Fibroblast of lung (primary cell): Measurements from ENCODE around the gene COTL1. TPM values are rescaled to one million over a fixed set of nuclear protein-coding genes. Genes with fewer than 3 reads are reported as not detected.

Source experiments
- DNase-seq, 2 donors: peaks; one replicate each; pipeline versions ENCODE4 v3.0.0 to v3.0.0-alpha.2; 2010; ENCODE audit warnings: low read depth in 2 of 2
- H2AFZ ChIP-seq: 2 replicates; pipeline ENCODE4 v1.5.1; 2012; ENCODE audit warnings: low read length, control low read depth, inconsistent platforms
- H3K27ac ChIP-seq: 2 replicates; pipeline ENCODE4 v1.5.1; 2011; ENCODE audit warnings: low read length, control low read depth; ENCODE audit not compliant: insufficient read depth
- H3K27me3 ChIP-seq: 2 replicates; pipeline ENCODE4 v1.5.1; 2011; ENCODE audit warnings: mild to moderate bottlenecking, low read length; ENCODE audit not compliant: control insufficient read depth, insufficient read depth
- H3K36me3 ChIP-seq: 2 replicates; pipeline ENCODE4 v1.5.1; 2011; ENCODE audit warnings: low read length; ENCODE audit not compliant: control insufficient read depth, insufficient read depth
- H3K4me1 ChIP-seq: 2 replicates; pipeline ENCODE4 v1.5.1; 2011; ENCODE audit warnings: low read length; ENCODE audit not compliant: control insufficient read depth, insufficient read depth; ENCODE audit errors: extremely low read depth
- H3K4me2 ChIP-seq: 2 replicates; pipeline ENCODE4 v1.5.1; 2011; ENCODE audit warnings: low read length, control low read depth; ENCODE audit not compliant: insufficient read depth; ENCODE audit errors: extremely low read depth
- H3K4me3 ChIP-seq, 4 experiments: fragments of 200-600 bp in 1 of 4; sonication (generic) in 1 of 4; replicated peaks in 1 of 4; 2 replicates each; pipeline ENCODE4 v1.5.1; 2011 to 2016; ENCODE audit warnings: low read length in 4 of 4, low read depth in 3 of 4, mild to moderate bottlenecking in 3 of 4, control low read depth in 2 of 4, inconsistent platforms in 1 of 4, mixed read lengths in 1 of 4; ENCODE audit not compliant: insufficient read depth in 1 of 4; ENCODE audit errors: control extremely low read depth in 1 of 4
- H3K79me2 ChIP-seq: 2 replicates; pipeline ENCODE4 v1.5.1; 2012; ENCODE audit warnings: mild to moderate bottlenecking, low read length, inconsistent platforms; ENCODE audit not compliant: control insufficient read depth, insufficient read depth
- H3K9ac ChIP-seq: 2 replicates; pipeline ENCODE4 v1.5.1; 2011; ENCODE audit warnings: mild to moderate bottlenecking, low read length, control low read depth; ENCODE audit not compliant: insufficient read depth
- H3K9me3 ChIP-seq: 2 replicates; pipeline ENCODE4 v1.5.1; 2012; ENCODE audit warnings: low read depth, low read length; ENCODE audit not compliant: control insufficient read depth, insufficient read depth
- H4K20me1 ChIP-seq: 2 replicates; pipeline ENCODE4 v1.5.1; 2011; ENCODE audit warnings: low read length; ENCODE audit not compliant: control insufficient read depth, insufficient read depth; ENCODE audit errors: extremely low read depth
- CTCF ChIP-seq, 2 donors: IDR thresholded peaks in 1 of 2; conservative IDR thresholded peaks in 1 of 2; 1 replicate in 1 of 2; 2 replicates in 1 of 2; pipeline ENCODE4 v1.5.1; 2011 to 2012; ENCODE audit warnings: low read length in 2 of 2, control low read depth in 1 of 2, inconsistent platforms in 1 of 2, low read depth in 1 of 2, mild to moderate bottlenecking in 1 of 2
- EZH2 ChIP-seq: IDR thresholded peaks from 2 replicates; pipeline ENCODE4 v1.5.1; 2012; ENCODE audit warnings: low read length, control low read depth, mild to moderate bottlenecking; ENCODE audit errors: missing control alignments
- polyA plus RNA-seq, 2 donors: library from polyadenylated mRNA; depleted of rRNA in 1 of 2; stranded (reverse) in 1 of 2; unstranded in 1 of 2; fragments of >200 nt; gene quantifications; 2 replicates each; pipeline ENCODE4 v1.2.1, GENCODE V29; 2011 to 2012; ENCODE audit warnings: missing spikeins in 1 of 2
- total RNA-seq: library from RNA; depleted of rRNA; stranded (reverse); fragments of >200 nt; gene quantifications from 2 replicates; pipeline ENCODE4 v1.2.1, GENCODE V29; 2014

Gene COTL1
- total and polyA plus RNA-seq, 2 donors (not counting 1 experiment from before 2014, with no cell fraction given): 103 to 192 TPM

GRCh38 chr16:84546669-84547545 lies 71.0 kb downstream of the COTL1 start:
- DNase-seq: no peak
- Histone ChIP-seq H3K4me1 (no peaks in the 10 kb centered on the region), H2AFZ (no peak overlapping the region), H4K20me1 (no peaks in the 10 kb centered on the region), H3K9me3 (no peaks in the 10 kb centered on the region), H3K4me3 (no peak overlapping the region), H3K27me3 (no peaks in the 10 kb centered on the region), H3K27ac (no peak overlapping the region), H3K9ac (no peak overlapping the region), H3K36me3 (no peaks in the 10 kb centered on the region), H3K79me2 (no peaks in the 10 kb centered on the region), H3K4me2 (no peak overlapping the region)
- no peak for TF ChIP-seq EZH2

- Histone ChIP-seq H3K4me1 (no peaks in the 10 kb centered on the region), H2AFZ (no peak overlapping the region), H3K79me2 (no peaks in the 10 kb centered on the region), H3K4me3 (no peak overlapping the region), H3K4me2 (no peak overlapping the region), H3K36me3 (no peaks in the 10 kb centered on the region), H3K9ac (no peak overlapping the region), H4K20me1 (no peaks in the 10 kb centered on the region), H3K27ac (no peak overlapping the region), H3K9me3 (no peaks in the 10 kb centered on the region), H3K27me3 (no peaks in the 10 kb centered on the region)
- no peak for DNase-seq
- no peak for TF ChIP-seq CTCF (conservative IDR thresholded peaks at IDR 0.05 in 1 of 2, IDR thresholded peaks at IDR 0.05 in 1 of 2; ENCODE audit: low read depth in 1 of 2, low read length in 2 of 2)
- TF ChIP-seq EZH2: no peak
Observed at GRCh38 chr16:84545114-84545737, 72.7 kb downstream of the COTL1 start.

- H3K27me3 ChIP-seq: no peaks in the 10 kb centered on the region
- no peaks in the 10 kb centered on the region for H3K4me1 ChIP-seq
- H3K27ac ChIP-seq: no peak overlapping the region
- no peaks in the 10 kb centered on the region for H3K36me3 ChIP-seq
- H3K4me3 ChIP-seq: no peak overlapping the region
- peak in 1 of 2 donors; percentile 34 for DNase-seq
- no peak overlapping the region for H3K9ac ChIP-seq
- no peak for TF ChIP-seq EZH2
- TF ChIP-seq CTCF (conservative IDR thresholded peaks at IDR 0.05 in 1 of 2, IDR thresholded peaks at IDR 0.05 in 1 of 2; ENCODE audit: low read depth in 1 of 2, low read length in 2 of 2): no peak
- H3K79me2 ChIP-seq: no peaks in the 10 kb centered on the region
- H4K20me1 ChIP-seq: no peaks in the 10 kb centered on the region
- no peak overlapping the region for H3K4me2 ChIP-seq
- no peak overlapping the region for H2AFZ ChIP-seq
- no peaks in the 10 kb centered on the region for H3K9me3 ChIP-seq
Observed at GRCh38 chr16:84544031-84544773, 73.7 kb downstream of the COTL1 start.
